SK-N-SH (cell line): ENCODE measurements around the gene GRK5. TPM values are rescaled to one million over a fixed set of nuclear protein-coding genes. Genes with fewer than 3 reads are reported as not detected.

Experiments
- CTCF ChIA-PET: fragments of 300-600, 350-600 bp; formaldehyde crosslinking; extraction: SDS; loops from one replicate; lab custom pipeline; 2021; lab: Yijun Ruan, JAX
- POLR2A ChIA-PET: fragments of 350-600 bp; sonication (Branson Sonifier 250); formaldehyde crosslinking; extraction: SDS; loops from one replicate; lab custom pipeline; 2020; ENCODE audit warnings: antibody characterized with exemption, inconsistent platforms; lab: Yijun Ruan, JAX
- DNase-seq: peaks from one replicate; pipeline ENCODE4 v3.0.0; 2012
- H2AFZ ChIP-seq: fragments of 200-600 bp; sonication (generic); 2 replicates; pipeline ENCODE4 v1.8.1; 2016; ENCODE audit warnings: antibody characterized with exemption, mild to moderate bottlenecking, low read depth
- H3F3A ChIP-seq: fragments of 200-600 bp; sonication (generic); replicated peaks from 2 replicates; pipeline ENCODE3; 2016; ENCODE audit warnings: antibody characterized with exemption, mild to moderate bottlenecking; ENCODE audit not compliant: insufficient read depth
- H3K27ac ChIP-seq, 2 experiments: fragments of 200-500 bp in 1 of 2; fragments of 200-600 bp in 1 of 2; sonication (Bioruptor generic) in 1 of 2; sonication (generic), shearing (Covaris generic) in 1 of 2; 2 replicates each; pipeline versions ENCODE4 v1.5.1 to v1.6.1; 2014 to 2016; ENCODE audit warnings: low read depth in 2 of 2, inconsistent platforms in 1 of 2, low read length in 1 of 2, mild to moderate bottlenecking in 1 of 2, mixed read lengths in 1 of 2
- H3K27me3 ChIP-seq: fragments of 200-600 bp; sonication (generic), shearing (Covaris generic); 2 replicates; pipeline ENCODE4 v1.6.1; 2016; ENCODE audit warnings: mixed run types; ENCODE audit not compliant: insufficient read depth
- H3K36me3 ChIP-seq, 2 experiments: fragments of 200-500 bp in 1 of 2; fragments of 200-600 bp in 1 of 2; sonication (Bioruptor generic) in 1 of 2; sonication (generic) in 1 of 2; replicated peaks in 1 of 2; 2 replicates each; pipeline versions ENCODE3 to v1.5.1; 2014 to 2016; ENCODE audit warnings: low read length in 1 of 2, mild to moderate bottlenecking in 1 of 2; ENCODE audit not compliant: insufficient read depth in 2 of 2, control insufficient read depth in 1 of 2
- H3K4me1 ChIP-seq, 2 experiments: fragments of 200-500 bp in 1 of 2; fragments of 200-600 bp in 1 of 2; sonication (Bioruptor generic) in 1 of 2; sonication (generic), shearing (Covaris generic) in 1 of 2; 2 replicates each; pipeline versions ENCODE4 v1.5.1 to v1.6.1; 2014 to 2016; ENCODE audit warnings: low read depth in 1 of 2, low read length in 1 of 2, mixed run types in 1 of 2; ENCODE audit not compliant: insufficient read depth in 2 of 2, control insufficient read depth in 1 of 2
- H3K4me2 ChIP-seq: fragments of 200-600 bp; sonication (generic), shearing (Covaris generic); 2 replicates; pipeline ENCODE4 v1.6.1; 2017; ENCODE audit warnings: mixed run types
- H3K4me3 ChIP-seq, 2 experiments: fragments of 200-500 bp in 1 of 2; fragments of 200-600 bp in 1 of 2; sonication (Bioruptor generic) in 1 of 2; sonication (generic), shearing (Covaris generic) in 1 of 2; 2 replicates each; pipeline versions ENCODE4 v1.5.1 to v1.8.1; 2014 to 2016; ENCODE audit warnings: low read depth in 2 of 2, inconsistent platforms in 1 of 2, low read length in 1 of 2, mild to moderate bottlenecking in 1 of 2, mixed read lengths in 1 of 2, moderate library complexity in 1 of 2
- H3K79me2 ChIP-seq: fragments of 200-600 bp; sonication (generic); 2 replicates; pipeline ENCODE4 v1.8.1; 2017; ENCODE audit warnings: mild to moderate bottlenecking; ENCODE audit not compliant: insufficient read depth
- H3K9ac ChIP-seq: fragments of 200-600 bp; sonication (generic); 2 replicates; pipeline ENCODE4 v1.6.1; 2017; ENCODE audit warnings: mixed run types
- H3K9me2 ChIP-seq: fragments of 200-600 bp; sonication (generic); 2 replicates; pipeline ENCODE4 v1.6.1; 2017; ENCODE audit warnings: mixed run types
- H3K9me3 ChIP-seq: fragments of 200-600 bp; sonication (generic); 2 replicates; pipeline ENCODE4 v1.6.1; 2017; ENCODE audit warnings: mixed run types, mild to moderate bottlenecking, moderate library complexity
- H4K20me1 ChIP-seq: fragments of 200-600 bp; sonication (generic); 2 replicates; pipeline ENCODE4 v1.6.1; 2017; ENCODE audit warnings: mild to moderate bottlenecking, mixed run types; ENCODE audit not compliant: insufficient read depth
- ELF1 ChIP-seq: IDR thresholded peaks from 2 replicates; pipeline ENCODE4 v1.4.0; 2012
- EP300 ChIP-seq, 2 experiments: IDR thresholded peaks; 2 replicates each; pipeline versions ENCODE4 v1.4.0 to v1.6.1; 2012; ENCODE audit warnings: borderline replicate concordance in 1 of 2, low read depth in 1 of 2, low read length in 1 of 2
- EZH2phosphoT487 ChIP-seq: fragments of 200-600 bp; sonication (generic); IDR thresholded peaks from 2 replicates; pipeline ENCODE4 v1.6.1; 2017; ENCODE audit warnings: low read depth, mixed run types, mild to moderate bottlenecking, antibody characterized with exemption, moderate library complexity, borderline replicate concordance
- FOXM1 ChIP-seq: IDR thresholded peaks from 2 replicates; pipeline ENCODE4 v1.4.0; 2012; ENCODE audit warnings: low read depth, mild to moderate bottlenecking
- GABPA ChIP-seq: IDR thresholded peaks from 2 replicates; pipeline ENCODE4 v1.4.0; 2012; ENCODE audit warnings: low read depth, mild to moderate bottlenecking
- GATA2 ChIP-seq: sonication (generic); formaldehyde crosslinking; IDR thresholded peaks from 2 replicates; pipeline ENCODE4 v1.5.0; 2020; ENCODE audit warnings: mild to moderate bottlenecking, missing genetic modification reagents
- MEF2A ChIP-seq: IDR thresholded peaks from 2 replicates; pipeline ENCODE4 v1.4.0; 2012; ENCODE audit warnings: low read depth, borderline replicate concordance
- MXI1 ChIP-seq: IDR thresholded peaks from 2 replicates; pipeline ENCODE4 v1.6.1; 2012; ENCODE audit warnings: mild to moderate bottlenecking, low read depth, low read length, improper control_type of control experiment
- POLR2AphosphoS5 ChIP-seq: IDR thresholded peaks from 2 replicates; pipeline ENCODE4 v1.6.1; 2012; ENCODE audit warnings: low read depth, low read length
- SIN3A ChIP-seq: IDR thresholded peaks from 2 replicates; pipeline ENCODE4 v1.6.1; 2012; ENCODE audit warnings: low read depth, mild to moderate bottlenecking, low read length, moderate library complexity, borderline replicate concordance
- SMC3 ChIP-seq: IDR thresholded peaks from 2 replicates; pipeline ENCODE4 v1.6.1; 2012; ENCODE audit warnings: low read depth, low read length, improper control_type of control experiment
- TAF1 ChIP-seq: IDR thresholded peaks from 2 replicates; pipeline ENCODE4 v1.6.1; 2012; ENCODE audit warnings: low read depth, mild to moderate bottlenecking, low read length, moderate library complexity, borderline replicate concordance
- TCF12 ChIP-seq: IDR thresholded peaks from 2 replicates; pipeline ENCODE4 v1.4.0; 2012
- TEAD4 ChIP-seq: IDR thresholded peaks from 2 replicates; pipeline ENCODE4 v1.4.0; 2012; ENCODE audit warnings: mild to moderate bottlenecking, borderline replicate concordance; ENCODE audit not compliant: insufficient read depth
- WGBS: methylation state at CpG from one replicate; pipeline ENCODE4 v1.1.6; 2017; ENCODE audit warnings: low lambda C conversion rate; 5-methylcytosine and 5-hydroxymethylcytosine counted together
- polyA plus RNA-seq, 3 experiments: library from polyadenylated mRNA; depleted of rRNA; stranded (reverse); fragments of >200 nt; gene quantifications; 2 replicates each; pipeline ENCODE4 v1.2.3, GENCODE V29; 2012
- TF ChIP-seq, protein P1 (sequence below): fragments of 150-350 bp; IDR thresholded peaks from 2 replicates; pipeline ENCODE4 v1.6.1; 2017; ENCODE audit warnings: antibody characterized with exemption, low read length, low read depth, borderline replicate concordance
- TF ChIP-seq, protein P2 (sequence below): IDR thresholded peaks from 2 replicates; pipeline ENCODE4 v1.4.0; 2012; ENCODE audit warnings: low read depth, borderline replicate concordance
- TF ChIP-seq, protein P3 (sequence below): fragments of 150-350 bp; IDR thresholded peaks from 2 replicates; pipeline ENCODE4 v1.6.1; 2016; ENCODE audit warnings: mild to moderate bottlenecking, low read depth, low read length

GRK5 gene
- polyA plus RNA-seq, 1 of the 3 experiments (the other 2 are of a cell fraction), result 12.1 TPM

DNA sequence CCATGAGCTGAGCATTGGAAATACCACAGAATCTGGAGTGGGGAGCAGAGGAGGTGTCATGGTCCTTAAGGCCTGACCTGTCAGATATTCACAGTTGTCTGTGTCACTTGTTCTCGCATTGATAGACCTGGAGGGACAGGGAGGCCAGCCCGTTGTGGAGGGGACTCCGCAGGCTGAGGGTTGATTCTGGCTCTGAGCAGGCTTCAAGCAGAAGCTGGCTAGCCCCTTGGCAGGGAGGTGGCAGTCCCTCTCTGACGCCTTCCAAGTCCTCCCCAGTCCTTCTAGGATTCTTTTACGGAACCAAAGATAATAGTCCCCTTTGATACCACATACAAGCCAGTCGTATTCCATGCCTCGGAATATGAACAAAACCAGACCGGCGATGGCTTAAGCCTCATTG lies 65.4 kb downstream of the GRK5 start:
- ChIA-PET POLR2A (no interaction called here), CTCF (interaction anchor here (2.3 kb wide), 1 partner anchor 64 kb away, joined by 7 read pairs; no protein-coding TSS in a partner anchor)
- H3F3A ChIP-seq, result no peaks in the 10 kb centered on the region
- no peaks in the 10 kb centered on the region for H4K20me1 ChIP-seq
- H2AFZ ChIP-seq, result no peak overlapping the region
- H3K4me1 ChIP-seq, result peaks cover 24 to 33% of the 10 kb centered on the region in 2 experiments; a peak in 3 of 4 replicates
- WGBS, result 96% methylated on average over 9 of the region's 9 CpGs
- H3K79me2 ChIP-seq, result peaks cover 4% of the 10 kb centered on the region; the same call in 1 of the 2 replicates
- no peak for DNase-seq
- H3K4me2 ChIP-seq, result no peak overlapping the region
- no peak for TF ChIP-seq ELF1
- no peak for TF ChIP-seq EZH2phosphoT487
- TF ChIP-seq SIN3A, result no peak
- TF ChIP-seq MEF2A, result no peak
- TF ChIP-seq GABPA, result no peak
- TF ChIP-seq SMC3, result no peak
- TF ChIP-seq MXI1, result no peak
- TF ChIP-seq TAF1, result no peak
- TF ChIP-seq, protein P1, sequence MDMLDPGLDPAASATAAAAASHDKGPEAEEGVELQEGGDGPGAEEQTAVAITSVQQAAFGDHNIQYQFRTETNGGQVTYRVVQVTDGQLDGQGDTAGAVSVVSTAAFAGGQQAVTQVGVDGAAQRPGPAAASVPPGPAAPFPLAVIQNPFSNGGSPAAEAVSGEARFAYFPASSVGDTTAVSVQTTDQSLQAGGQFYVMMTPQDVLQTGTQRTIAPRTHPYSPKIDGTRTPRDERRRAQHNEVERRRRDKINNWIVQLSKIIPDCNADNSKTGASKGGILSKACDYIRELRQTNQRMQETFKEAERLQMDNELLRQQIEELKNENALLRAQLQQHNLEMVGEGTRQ, result no peak
- TF ChIP-seq TCF12, result no peak
- TF ChIP-seq, protein P2, sequence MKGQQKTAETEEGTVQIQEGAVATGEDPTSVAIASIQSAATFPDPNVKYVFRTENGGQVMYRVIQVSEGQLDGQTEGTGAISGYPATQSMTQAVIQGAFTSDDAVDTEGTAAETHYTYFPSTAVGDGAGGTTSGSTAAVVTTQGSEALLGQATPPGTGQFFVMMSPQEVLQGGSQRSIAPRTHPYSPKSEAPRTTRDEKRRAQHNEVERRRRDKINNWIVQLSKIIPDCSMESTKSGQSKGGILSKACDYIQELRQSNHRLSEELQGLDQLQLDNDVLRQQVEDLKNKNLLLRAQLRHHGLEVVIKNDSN, result no peak
- no peak for TF ChIP-seq FOXM1
- TF ChIP-seq, protein P3, sequence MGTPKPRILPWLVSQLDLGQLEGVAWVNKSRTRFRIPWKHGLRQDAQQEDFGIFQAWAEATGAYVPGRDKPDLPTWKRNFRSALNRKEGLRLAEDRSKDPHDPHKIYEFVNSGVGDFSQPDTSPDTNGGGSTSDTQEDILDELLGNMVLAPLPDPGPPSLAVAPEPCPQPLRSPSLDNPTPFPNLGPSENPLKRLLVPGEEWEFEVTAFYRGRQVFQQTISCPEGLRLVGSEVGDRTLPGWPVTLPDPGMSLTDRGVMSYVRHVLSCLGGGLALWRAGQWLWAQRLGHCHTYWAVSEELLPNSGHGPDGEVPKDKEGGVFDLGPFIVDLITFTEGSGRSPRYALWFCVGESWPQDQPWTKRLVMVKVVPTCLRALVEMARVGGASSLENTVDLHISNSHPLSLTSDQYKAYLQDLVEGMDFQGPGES, result no peak
- TF ChIP-seq TEAD4, result no peak
- TF ChIP-seq GATA2 (CRISPR knock-in tag), result no peak
- no peak for TF ChIP-seq POLR2AphosphoS5
- no peak for TF ChIP-seq EP300 (IDR thresholded peaks at IDR 0.05; ENCODE audit: borderline replicate concordance in 1 of 2, low read depth in 1 of 2, low read length in 1 of 2)
- H3K9ac ChIP-seq, result no peak overlapping the region
- H3K4me3 ChIP-seq, result no peak overlapping the region
- H3K9me2 ChIP-seq, result no peaks in the 10 kb centered on the region
- H3K27me3 ChIP-seq, result no peaks in the 10 kb centered on the region
- H3K36me3 ChIP-seq, result no peaks in the 10 kb centered on the region
- no peaks in the 10 kb centered on the region for H3K9me3 ChIP-seq
- H3K27ac ChIP-seq, result no peak overlapping the region
